GM11168 (cell line): ENCODE data around the gene KMT2B.
"Not testable (repeated sequence)": the region's sequence is repeated elsewhere in the genome, so short reads cannot be mapped to it uniquely, and the experiment has no call there.

Experiments used
- in situ Hi-C: fragments of 300-500 bp; cut with MboI; formaldehyde crosslinking; loops from one replicate; pipeline ENCODE4 v1.12.0; 2022; ENCODE audit warnings: low sequenced_read_pairs; ENCODE audit not compliant: unreplicated experiment

Gene KMT2B

GRCh38 chr19:35755550-35756376 is 38.0 kb downstream of the KMT2B start:
- in situ Hi-C loops: no loop called here

DNA sequence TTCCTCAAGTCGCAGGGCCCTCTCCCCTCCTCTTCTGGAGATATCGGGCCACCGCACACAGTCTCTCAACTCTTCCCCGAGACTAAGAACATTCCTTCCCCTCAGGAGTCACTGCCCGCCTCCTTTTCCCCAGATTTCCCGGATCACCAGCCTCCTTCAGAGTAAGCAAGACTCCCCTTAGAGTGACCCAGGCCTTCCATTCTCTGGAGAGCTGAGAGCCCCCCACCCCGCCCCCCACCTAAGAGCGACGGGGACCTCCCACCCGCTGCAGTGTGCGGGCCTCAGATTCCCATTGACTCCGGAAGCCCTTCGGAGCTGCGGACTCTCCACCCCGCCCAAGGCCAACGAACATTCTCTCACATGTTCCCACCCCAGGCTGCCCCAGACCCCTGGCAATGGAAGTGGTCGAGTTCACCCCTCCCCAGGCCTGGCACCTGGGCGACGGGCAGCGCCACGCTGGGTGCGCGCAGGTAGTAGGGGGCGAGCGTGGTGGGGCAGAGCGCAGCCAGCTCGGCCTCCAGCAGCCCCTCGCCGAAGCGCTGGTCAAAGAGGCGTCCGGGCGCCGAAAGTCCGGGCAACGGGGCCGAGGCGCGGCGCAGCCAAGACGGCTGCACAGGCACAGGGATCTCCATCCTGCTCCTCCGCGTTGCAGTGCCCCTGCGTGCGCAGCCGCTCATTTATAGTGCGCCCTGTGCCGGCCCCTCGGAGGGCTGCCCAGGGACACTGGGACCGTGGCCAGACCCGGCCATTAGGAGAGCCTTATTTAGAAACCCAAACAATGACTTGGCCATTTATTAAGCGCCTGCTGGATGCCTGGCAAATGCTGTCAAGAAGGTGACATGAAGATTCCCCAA is 38.8 kb downstream of the KMT2B start, which contains the start of gene HSPB6:
Gene HSPB6, minus strand, starts transcription at position 653 of the 854 bp plus-strand sequence. Its CDS starts 21 bp downstream, at position 632.
- in situ Hi-C loops: no loop called here

GRCh38 chr19:35757231-35757748 is 39.5 kb downstream of the KMT2B start:
- in situ Hi-C loops: no loop called here

- in situ Hi-C loops: no loop called here
Measured at GRCh38 chr19:35757749-35758608, 40.2 kb downstream of the KMT2B start, which contains the start of gene PROSER3. TSS of gene PROSER3 (plus strand) at chr19:35758176. CDS start at chr19:35758216, 40 bp downstream.

- in situ Hi-C loops: no loop called here
Measured at GRCh38 chr19:35759697-35760096, 41.9 kb downstream of the KMT2B start.

DNA sequence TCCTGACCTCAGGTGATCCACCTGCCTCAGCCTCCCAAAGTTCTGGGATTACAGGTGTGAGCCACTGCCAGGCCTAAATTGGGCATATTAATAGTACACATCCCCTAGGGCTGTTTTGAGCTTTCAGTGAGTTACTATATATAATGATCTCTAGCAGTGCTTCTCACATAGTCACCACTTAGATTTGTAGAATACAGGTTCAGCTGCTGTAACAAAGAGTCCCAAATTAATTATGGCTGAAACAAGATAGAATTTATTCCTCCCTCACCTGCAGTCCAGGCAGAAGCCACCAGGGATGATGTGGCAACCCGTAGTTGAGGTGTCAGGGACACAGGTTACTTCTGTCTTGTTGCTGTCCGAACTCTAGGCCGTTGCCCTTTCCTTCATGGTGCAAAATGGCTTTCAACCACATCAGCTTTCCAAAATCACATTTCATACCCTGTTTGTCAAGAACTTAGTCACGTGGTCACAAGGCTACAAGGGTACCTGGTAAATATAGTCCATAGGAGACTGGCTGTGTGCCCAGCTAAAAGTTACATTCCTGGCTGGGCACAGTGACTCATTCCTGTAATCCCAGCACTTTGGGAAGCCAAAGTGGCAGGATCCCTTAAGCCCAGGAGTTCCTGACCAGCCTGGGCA is 43.0 kb downstream of the KMT2B start:
- in situ Hi-C loops: no loop called here

GRCh38 chr19:35764432-35765315 is 46.9 kb downstream of the KMT2B start:
- in situ Hi-C loops: no loop called here

- in situ Hi-C loops: no loop called here
Measured at GRCh38 chr19:35766571-35767104, 48.8 kb downstream of the KMT2B start.

DNA sequence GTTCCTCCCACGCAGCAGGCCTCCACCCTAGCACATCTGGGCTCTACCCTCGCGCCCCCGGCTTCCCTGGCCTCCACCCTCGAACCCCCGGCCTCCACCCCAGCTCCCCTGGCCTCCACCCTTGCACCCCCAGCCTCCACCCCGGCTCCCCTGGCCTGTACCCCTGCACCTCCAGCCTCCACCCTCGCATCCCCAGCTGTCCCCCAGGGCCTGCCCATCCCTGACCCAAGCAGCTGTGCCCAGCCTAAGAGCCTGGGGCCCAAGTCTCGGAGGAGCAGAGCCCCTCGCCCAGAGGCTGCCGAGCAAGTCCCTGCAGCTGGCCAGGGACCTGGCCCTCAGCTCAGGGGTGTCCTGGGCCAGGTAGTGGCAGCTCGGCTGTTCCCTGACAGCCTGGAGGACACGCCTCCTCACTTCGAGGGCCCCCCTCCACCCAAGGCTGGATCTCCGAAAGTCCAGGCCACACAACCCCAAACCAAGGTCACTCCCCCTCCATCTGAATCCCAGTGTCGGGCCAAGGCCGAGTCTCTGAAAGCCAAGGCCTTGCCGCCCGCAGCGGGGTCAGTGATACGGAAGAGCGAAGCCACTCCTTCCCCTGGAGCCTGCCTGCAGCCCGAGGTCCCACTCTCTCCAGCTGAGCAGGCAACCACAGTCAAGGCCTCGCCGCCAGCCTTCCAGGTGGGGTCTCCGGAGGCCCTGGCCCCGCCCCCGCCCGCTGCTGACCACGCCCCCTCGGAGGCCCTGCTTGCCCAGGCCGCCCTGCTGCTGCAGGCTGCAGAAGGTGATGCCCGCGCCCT is 49.7 kb downstream of the KMT2B start:
- in situ Hi-C loops: no loop called here

- in situ Hi-C loops: no loop called here
Measured at GRCh38 chr19:35768082-35768421, 50.2 kb downstream of the KMT2B start.

DNA sequence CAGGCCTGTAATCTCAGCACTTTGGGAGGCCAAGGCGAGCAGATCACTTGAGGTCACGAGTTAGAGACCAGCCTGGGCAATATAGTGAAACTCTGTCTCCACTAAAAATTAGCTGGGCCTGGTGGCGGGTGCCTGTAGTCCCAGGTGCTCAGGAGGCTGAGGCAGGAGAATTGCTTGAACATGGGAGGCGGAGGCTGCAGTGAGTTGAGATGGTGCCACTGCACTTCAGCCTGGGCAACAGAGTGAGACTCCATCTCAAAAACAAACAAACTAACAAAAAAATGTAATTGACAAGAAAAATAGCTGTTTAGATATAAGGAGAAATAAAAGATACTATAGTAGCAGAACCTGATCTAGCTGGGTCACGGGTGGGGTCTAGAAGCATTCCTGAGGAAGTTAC is 54.6 kb downstream of the KMT2B start:
- in situ Hi-C loops: not testable (repeated sequence)

- in situ Hi-C loops: no loop called here
Measured at GRCh38 chr19:35773020-35773806, 55.4 kb downstream of the KMT2B start.

DNA sequence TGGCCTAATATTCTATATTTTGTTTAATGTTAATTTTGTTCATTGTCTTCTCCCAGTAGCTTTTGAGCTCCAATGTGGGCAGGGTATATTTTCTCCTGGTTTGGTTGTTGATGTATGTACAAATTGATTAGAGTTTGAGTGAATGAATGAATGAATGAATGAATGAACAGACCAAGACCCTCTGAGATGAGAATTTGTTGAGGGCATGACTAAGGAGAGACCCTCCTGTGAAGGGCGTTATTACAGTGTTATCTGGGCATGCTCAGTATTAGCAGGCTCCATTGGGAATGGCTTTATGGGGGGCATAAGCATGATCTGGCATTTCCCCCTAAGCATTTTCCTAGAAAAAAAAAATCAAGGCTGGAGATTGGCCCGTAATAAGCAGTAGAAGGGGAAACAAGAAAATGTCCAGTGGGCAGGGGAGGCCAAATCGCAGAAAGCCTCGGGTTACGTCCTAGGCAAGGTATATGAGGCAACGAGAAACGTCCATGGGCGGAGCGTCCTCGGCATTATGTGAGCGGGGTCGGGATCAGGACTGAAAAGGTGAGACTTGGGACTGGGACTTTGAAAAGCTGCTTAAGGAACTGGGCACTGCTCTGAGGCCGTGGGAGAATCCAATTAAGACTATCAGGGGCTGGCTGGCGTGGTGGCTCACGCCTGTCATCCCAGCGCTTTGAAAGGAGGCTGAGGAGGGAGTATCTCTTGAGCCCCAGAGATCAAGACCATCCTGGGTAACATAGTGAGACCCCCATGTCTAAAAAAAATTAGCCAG is 56.7 kb downstream of the KMT2B start:
- in situ Hi-C loops: no loop called here

GRCh38 chr19:35775046-35775297 is 57.2 kb downstream of the KMT2B start:
- in situ Hi-C loops: no loop called here

DNA sequence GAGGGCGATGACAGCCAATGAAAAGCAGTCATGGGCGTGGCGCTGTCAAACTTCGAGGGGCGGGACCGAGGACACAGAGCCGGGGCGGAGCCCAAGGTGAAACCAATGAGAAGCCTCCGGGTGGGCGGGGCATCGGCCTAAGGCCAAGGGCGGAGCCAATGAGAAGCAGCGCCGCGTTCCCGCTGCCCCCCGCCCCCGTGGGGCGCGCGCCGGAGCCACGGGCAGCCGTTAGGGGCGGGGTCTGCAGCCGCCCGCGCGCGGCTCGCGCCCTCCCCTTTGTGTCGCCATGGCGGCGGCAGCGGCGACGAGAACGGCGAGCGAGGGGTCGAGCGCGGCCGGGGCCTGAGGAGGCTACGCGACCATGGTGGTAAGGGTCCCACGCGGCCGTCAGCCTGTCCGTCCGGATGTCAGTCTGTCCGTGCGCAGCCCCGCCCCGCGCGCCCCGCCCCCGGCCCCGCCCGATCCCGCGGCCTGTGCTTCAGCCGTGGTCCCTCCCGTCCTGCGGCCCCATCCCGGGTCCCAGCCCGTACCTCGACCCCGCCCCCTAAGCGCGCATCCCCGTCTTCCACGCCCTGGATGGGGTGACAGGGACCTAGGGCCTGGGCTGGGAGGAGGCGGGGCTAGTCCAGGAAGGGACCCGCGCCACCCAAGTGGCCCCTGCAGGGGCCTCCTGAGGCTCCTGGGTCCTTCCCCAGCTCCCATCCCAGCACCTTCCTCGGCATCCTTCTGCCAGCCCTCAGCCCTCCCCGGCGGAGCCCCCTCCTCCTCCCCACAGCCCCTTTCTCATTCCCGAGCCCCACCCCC is 57.7 kb downstream of the KMT2B start, which contains the start of gene ARHGAP33:
Gene ARHGAP33, plus strand, starts transcription at position 267 of the 804 bp plus-strand sequence. Its CDS starts 95 bp downstream, at position 362.
- in situ Hi-C loops: no loop called here
